ENCODE results near the gene ROBO1. TPM values are rescaled to one million over a fixed set of nuclear protein-coding genes. Genes with fewer than 3 reads are reported as not detected.

ROBO1 gene
- total and polyA plus RNA-seq, 2 donors (not counting 3 experiments of a cell fraction or from before 2014, with no cell fraction given), result 5.9 to 14.2 TPM

- ChIA-PET POLR2A (no interaction called here), CTCF (interaction anchor here (1.2 to 2.3 kb wide), 5 partner anchors 9 to 697 kb away, joined by 3 to 10 read pairs (median 5); no protein-coding TSS in a partner anchor)
- no peaks in the 10 kb centered on the region for H4K20me1 ChIP-seq (replicated peaks; ENCODE audit: control insufficient read depth, extremely low read depth, insufficient read depth, low read length)
- H3K9me3 ChIP-seq (replicated peaks; ENCODE audit: control insufficient read depth, insufficient read depth, low read length), result no peaks in the 10 kb centered on the region
- BruUV-seq (replicated peaks), result no TSS peak
- no peak overlapping the region for H3K4me2 ChIP-seq (ENCODE audit: insufficient read depth, low read length)
- dilution Hi-C loops (cut with MboI; ENCODE audit: extremely low pct_ligation_motif_present, low sequenced_read_pairs) (no loop called here), intact Hi-C loops (cut with micrococcal nuclease) (no loop called here)
- H3K4me3 ChIP-seq (replicated peaks in 1 of 3; ENCODE audit: insufficient read depth in 1 of 3, low read depth in 1 of 3, low read length in 3 of 3), result no peak overlapping the region
- H3K36me3 ChIP-seq (ENCODE audit: control insufficient read depth in 2 of 2, extremely low read depth in 1 of 2, insufficient read depth in 2 of 2, low read length in 2 of 2), result no peaks in the 10 kb centered on the region
- no peaks in the 10 kb centered on the region for H3K4me1 ChIP-seq (ENCODE audit: control insufficient read depth, extremely low read depth, insufficient read depth, low read length)
- DNase-seq (ENCODE audit: low read depth, low spot score) (no peak), FAIRE-seq (no peak)
- no peak overlapping the region for H3K9ac ChIP-seq (replicated peaks; ENCODE audit: extremely low read depth, insufficient read depth, low read length)
- no peak overlapping the region for H3K27ac ChIP-seq (ENCODE audit: insufficient read depth, low read depth, low read length)
- H3K9me1 ChIP-seq (replicated peaks; ENCODE audit: control insufficient read depth, extremely low read depth, insufficient read depth, low read length), result peaks cover 2% of the 10 kb centered on the region
- no peaks in the 10 kb centered on the region for H3K27me3 ChIP-seq (ENCODE audit: control insufficient read depth in 2 of 2, insufficient read depth in 2 of 2, low read length in 2 of 2)
- no peaks in the 10 kb centered on the region for H3K79me2 ChIP-seq (ENCODE audit: control insufficient read depth, insufficient read depth, low read length)
- TF ChIP-seq MYC (IDR thresholded peaks at IDR 0.05; ENCODE audit: low read depth, low read length) (no peak), EZH2 (IDR thresholded peaks at IDR 0.05; ENCODE audit: borderline replicate concordance, low read depth, low read length, severe bottlenecking) (no peak), MAX (IDR thresholded peaks at IDR 0.05; ENCODE audit: insufficient read depth, insufficient read length) (no peak), FOS (IDR thresholded peaks at IDR 0.05; ENCODE audit: borderline replicate concordance, insufficient read depth, low read length) (no peak), POLR2AphosphoS5 (IDR thresholded peaks at IDR 0.05; ENCODE audit: insufficient read depth, low read depth, low read length) (no peak), GATA2 (IDR thresholded peaks at IDR 0.05; ENCODE audit: insufficient read depth, insufficient read length, low read depth, low read length) (no peak), POLR2A (IDR thresholded peaks at IDR 0.05; ENCODE audit: low read depth, low read length) (no peak), JUN (IDR thresholded peaks at IDR 0.05; ENCODE audit: borderline replicate concordance, insufficient read depth, insufficient read length, low read depth) (no peak), CTCF (IDR thresholded peaks at IDR 0.05; ENCODE audit: extremely low read depth in 1 of 2, insufficient read depth in 1 of 2, low read depth in 1 of 2, low read length in 2 of 2) (no peak)
- H2AFZ ChIP-seq (ENCODE audit: low read depth, low read length), result no peak overlapping the region
Measured at GRCh38 chr3:78665101-78665500, 1102.7 kb downstream of the ROBO1 start.

Measured in endothelial cell of umbilical vein (primary cell).